GM10847 (cell line): Measurements from ENCODE around the gene DUOX1.

Source experiments
- POLR2A ChIP-seq: IDR thresholded peaks from 2 replicates; pipeline ENCODE4 v1.6.1; 2011; ENCODE audit not compliant: insufficient read length; ENCODE audit errors: extremely low read depth

Gene DUOX1

DNA sequence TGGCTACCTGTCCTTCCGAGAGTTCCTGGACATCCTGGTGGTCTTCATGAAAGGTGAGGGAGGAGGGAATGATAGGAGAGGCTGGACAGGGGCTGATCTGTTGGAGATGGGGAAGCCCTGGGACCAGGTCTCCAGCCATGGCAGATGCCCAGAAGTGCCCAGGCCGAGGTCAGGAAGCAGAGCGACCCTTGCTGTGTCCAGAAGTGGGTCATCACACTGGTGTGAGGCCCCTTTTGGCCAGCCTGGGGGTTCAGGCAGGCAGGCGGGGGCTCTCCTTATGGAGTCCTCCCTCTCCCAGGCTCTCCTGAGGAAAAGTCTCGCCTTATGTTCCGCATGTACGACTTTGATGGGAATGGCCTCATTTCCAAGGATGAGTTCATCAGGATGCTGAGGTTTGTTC, 17.8 kb downstream of the DUOX1 start:
- TF ChIP-seq POLR2A, result no peak

GRCh38 chr15:45148076-45149059, 18.6 kb downstream of the DUOX1 start:
- TF ChIP-seq POLR2A, result no peak

GRCh38 chr15:45149060-45149459, 19.3 kb downstream of the DUOX1 start:
- TF ChIP-seq POLR2A, result no peak

DNA sequence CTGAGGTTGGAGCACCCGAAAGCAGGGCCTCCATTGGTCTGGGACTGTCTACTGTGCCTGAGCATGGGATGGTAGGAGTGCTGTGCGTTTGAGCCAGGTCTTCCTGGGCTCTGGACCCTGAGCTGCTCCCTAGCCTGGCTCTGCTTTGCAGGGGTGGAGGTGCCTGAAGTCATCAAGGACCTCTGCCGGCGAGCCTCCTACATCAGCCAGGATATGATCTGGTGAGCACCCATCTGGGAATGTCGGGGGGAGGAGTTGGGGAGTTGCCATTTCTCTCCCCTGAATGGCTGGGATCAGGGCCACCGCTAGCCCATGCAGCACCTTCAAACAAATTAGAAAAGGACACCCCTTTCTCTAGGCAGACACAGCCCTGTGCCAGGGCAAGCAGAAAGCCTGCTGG, 20.7 kb downstream of the DUOX1 start:
- no peak for TF ChIP-seq POLR2A

- no peak for TF ChIP-seq POLR2A
Measured at GRCh38 chr15:45150997-45151396, 21.2 kb downstream of the DUOX1 start.

DNA sequence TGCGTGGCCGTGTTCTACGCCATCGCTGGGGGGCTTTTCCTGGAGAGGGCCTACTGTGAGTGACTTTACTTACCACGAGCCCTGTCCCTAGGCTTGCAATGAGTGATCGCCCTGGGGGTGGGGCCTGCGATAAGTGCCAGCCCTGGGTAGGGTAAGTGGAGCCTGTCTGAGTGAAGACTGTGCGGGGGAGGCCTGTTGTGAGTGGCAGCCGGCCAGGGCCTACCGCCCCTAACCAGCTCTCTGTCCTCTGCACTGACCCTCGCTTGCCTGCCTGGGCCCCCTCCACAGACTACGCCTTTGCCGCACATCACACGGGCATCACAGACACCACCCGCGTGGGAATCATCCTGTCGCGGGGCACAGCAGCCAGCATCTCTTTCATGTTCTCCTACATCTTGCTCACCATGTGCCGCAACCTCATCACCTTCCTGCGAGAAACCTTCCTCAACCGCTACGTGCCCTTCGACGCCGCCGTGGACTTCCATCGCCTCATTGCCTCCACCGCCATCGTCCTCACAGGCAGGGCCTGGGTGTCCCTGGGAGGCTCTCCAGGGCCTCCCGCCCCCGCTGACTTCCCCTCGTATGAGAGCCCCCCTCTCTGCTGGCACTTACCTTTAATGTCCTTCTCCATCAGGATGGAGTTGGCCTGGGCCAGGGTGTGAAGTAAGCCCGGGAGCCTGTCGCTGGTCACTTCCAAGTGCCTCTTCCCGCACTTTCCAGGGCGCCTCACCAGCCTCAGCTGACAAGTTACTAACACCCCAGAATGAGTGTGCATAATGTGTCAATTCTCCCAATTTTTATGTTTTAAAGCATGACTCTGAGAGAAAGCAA, 22.4 kb downstream of the DUOX1 start:
- TF ChIP-seq POLR2A, result no peak

DNA sequence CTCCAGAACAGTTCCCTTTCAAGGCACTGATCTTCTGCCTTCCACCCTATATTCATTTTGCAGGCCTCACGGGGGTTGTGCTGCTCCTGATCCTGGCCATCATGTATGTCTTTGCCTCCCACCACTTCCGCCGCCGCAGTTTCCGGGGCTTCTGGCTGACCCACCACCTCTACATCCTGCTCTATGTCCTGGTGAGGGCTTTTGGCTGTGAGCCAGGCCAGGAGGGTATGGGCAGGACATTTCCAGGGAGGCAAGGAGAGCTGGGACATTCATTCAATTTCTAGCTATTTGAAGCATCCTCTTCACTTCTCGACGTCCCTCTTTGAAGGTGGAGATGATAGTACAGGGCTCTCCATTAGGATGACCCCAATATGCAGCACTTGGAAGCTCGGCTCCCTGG, 25.9 kb downstream of the DUOX1 start:
- no peak for TF ChIP-seq POLR2A

GRCh38 chr15:45156744-45157455, 27.1 kb downstream of the DUOX1 start:
- no peak for TF ChIP-seq POLR2A

- TF ChIP-seq POLR2A, result no peak
Measured at GRCh38 chr15:45157974-45158373, 28.2 kb downstream of the DUOX1 start.

DNA sequence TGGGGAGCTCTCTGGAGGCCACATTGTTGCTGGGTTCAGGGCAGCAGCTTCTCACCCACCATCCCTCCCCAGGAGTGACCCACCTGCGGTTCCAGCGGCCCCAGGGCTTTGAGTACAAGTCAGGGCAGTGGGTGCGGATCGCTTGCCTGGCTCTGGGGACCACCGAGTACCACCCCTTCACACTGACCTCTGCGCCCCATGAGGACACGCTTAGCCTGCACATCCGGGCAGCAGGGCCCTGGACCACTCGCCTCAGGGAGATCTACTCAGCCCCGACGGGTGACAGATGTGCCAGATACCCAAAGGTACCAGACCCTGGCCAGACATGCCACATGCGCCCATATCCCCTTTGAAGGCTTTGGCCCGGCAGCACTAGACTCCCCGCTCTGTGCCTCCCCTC, 31.9 kb downstream of the DUOX1 start:
- TF ChIP-seq POLR2A, result no peak

DNA sequence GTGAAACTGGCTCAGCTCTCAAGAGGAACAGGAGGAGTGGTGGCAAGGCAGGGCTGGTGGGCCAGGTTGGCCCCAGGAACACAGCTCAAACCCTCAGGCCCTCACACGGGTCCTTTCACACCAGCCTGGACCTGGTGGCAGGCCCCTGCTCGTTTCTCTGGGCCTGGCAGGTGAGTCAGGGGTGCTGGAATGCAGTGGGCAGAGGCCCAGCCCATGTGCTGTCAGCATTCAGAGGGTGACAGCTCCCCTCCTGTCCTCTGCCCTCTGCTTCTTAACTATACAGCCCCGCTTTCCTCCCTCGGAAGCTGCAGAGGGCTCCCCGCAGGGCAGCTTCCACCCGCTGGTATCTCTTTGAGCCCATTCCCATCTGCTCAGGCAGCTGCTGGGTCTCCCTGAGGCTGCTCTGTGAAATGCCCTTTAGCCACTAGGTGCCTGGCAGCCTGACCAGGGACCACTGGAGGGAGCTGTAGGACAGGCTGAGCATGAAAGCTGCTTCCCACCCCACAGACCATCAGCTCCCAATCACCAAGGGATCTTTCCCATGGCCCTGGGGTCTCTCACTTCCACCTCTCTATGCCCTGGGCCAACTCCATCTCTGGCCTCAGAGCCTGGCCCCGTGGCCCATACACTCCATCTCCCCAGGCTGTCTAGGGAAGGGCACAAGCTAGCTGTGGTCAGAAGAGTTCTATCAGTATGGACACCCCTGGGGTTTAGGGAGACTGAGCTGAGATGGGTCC, 33.1 kb downstream of the DUOX1 start:
- no peak for TF ChIP-seq POLR2A

GRCh38 chr15:45163508-45163856, 33.7 kb downstream of the DUOX1 start:
- no peak for TF ChIP-seq POLR2A

GRCh38 chr15:45164914-45165313, 35.1 kb downstream of the DUOX1 start:
- TF ChIP-seq POLR2A, result no peak

GRCh38 chr15:45165536-45165935, 35.7 kb downstream of the DUOX1 start:
- no peak for TF ChIP-seq POLR2A
